ENCODE data around the gene CMIP.

Gene CMIP

DNA sequence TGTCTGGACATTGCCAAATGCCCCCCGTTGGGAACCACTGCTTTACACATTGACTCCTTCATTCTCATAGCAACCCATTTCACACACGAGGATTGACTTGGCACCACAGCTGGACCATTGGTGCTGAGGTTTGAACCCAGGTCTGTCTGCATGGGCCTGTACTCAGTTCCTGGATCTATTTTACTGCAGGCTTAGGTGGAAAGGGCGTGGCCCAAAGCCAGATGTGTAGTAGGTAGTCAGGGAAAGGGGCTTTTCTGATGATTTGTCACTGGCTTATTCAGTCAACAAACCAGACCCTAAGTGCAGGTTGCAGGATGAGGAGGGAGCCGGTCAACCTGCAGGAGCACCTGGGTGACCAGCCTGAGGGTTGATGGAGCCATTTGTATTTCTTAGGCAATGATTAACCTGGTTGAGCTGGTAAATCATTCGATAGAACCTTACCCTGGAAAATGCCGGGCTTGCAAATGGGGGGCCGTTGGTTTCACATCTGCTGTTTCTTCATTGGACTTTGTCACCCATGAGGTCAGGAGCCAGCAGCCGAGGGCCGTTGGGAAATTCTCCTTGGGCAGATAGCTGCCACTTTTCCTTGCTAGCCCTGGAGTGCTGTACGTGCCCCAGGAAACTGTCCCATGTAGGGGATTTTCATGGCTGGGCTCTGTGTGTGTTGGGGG lies 104.4 kb downstream of the CMIP start:
- no peak overlapping the region for H3K4me3 ChIP-seq (ENCODE audit: low read depth, low read length)
- no peaks in the 10 kb centered on the region for H3K27me3 ChIP-seq (ENCODE audit: insufficient read depth, low read length)
- peaks cover 3% of the 10 kb centered on the region for H3K79me2 ChIP-seq (ENCODE audit: control insufficient read depth, insufficient read depth, low read length, unreplicated experiment)
- H2AFZ ChIP-seq (ENCODE audit: low read length, unreplicated experiment): no peak overlapping the region
- H3K36me3 ChIP-seq (ENCODE audit: insufficient read depth, low read length): no peaks in the 10 kb centered on the region
- no peak overlapping the region for H3K27ac ChIP-seq (ENCODE audit: low read depth, low read length)
- peaks cover 5% of the 10 kb centered on the region for H3K4me1 ChIP-seq (ENCODE audit: control insufficient read depth, insufficient read depth, low read length, unreplicated experiment)

- Histone ChIP-seq H3K79me2 (ENCODE audit: control insufficient read depth, insufficient read depth, low read length, unreplicated experiment) (peaks cover 3% of the 10 kb centered on the region), H3K4me3 (ENCODE audit: low read depth, low read length) (no peak overlapping the region), H3K4me1 (ENCODE audit: control insufficient read depth, insufficient read depth, low read length, unreplicated experiment) (peaks cover 5% of the 10 kb centered on the region), H2AFZ (ENCODE audit: low read length, unreplicated experiment) (no peak overlapping the region), H3K27me3 (ENCODE audit: insufficient read depth, low read length) (no peaks in the 10 kb centered on the region), H3K27ac (ENCODE audit: low read depth, low read length) (no peak overlapping the region), H3K36me3 (ENCODE audit: insufficient read depth, low read length) (no peaks in the 10 kb centered on the region)
These were observed 105.2 kb downstream of the CMIP start for GRCh38 chr16:81549547-81550431.

- H3K36me3 ChIP-seq (ENCODE audit: insufficient read depth, low read length): no peaks in the 10 kb centered on the region
- H3K4me3 ChIP-seq (ENCODE audit: low read depth, low read length): no peak overlapping the region
- no peak overlapping the region for H3K27ac ChIP-seq (ENCODE audit: low read depth, low read length)
- H3K4me1 ChIP-seq (ENCODE audit: control insufficient read depth, insufficient read depth, low read length, unreplicated experiment): peaks cover 5% of the 10 kb centered on the region
- peaks cover 3% of the 10 kb centered on the region for H3K79me2 ChIP-seq (ENCODE audit: control insufficient read depth, insufficient read depth, low read length, unreplicated experiment)
- H3K27me3 ChIP-seq (ENCODE audit: insufficient read depth, low read length): no peaks in the 10 kb centered on the region
- H2AFZ ChIP-seq (ENCODE audit: low read length, unreplicated experiment): no peak overlapping the region
These were observed 105.8 kb downstream of the CMIP start for GRCh38 chr16:81550432-81550808.

GRCh38 chr16:81551151-81551808 lies 106.7 kb downstream of the CMIP start:
- H3K36me3 ChIP-seq (ENCODE audit: insufficient read depth, low read length): no peaks in the 10 kb centered on the region
- no peak overlapping the region for H2AFZ ChIP-seq (ENCODE audit: low read length, unreplicated experiment)
- H3K27me3 ChIP-seq (ENCODE audit: insufficient read depth, low read length): no peaks in the 10 kb centered on the region
- H3K4me1 ChIP-seq (ENCODE audit: control insufficient read depth, insufficient read depth, low read length, unreplicated experiment): peaks cover 5% of the 10 kb centered on the region
- no peak overlapping the region for H3K4me3 ChIP-seq (ENCODE audit: low read depth, low read length)
- H3K79me2 ChIP-seq (ENCODE audit: control insufficient read depth, insufficient read depth, low read length, unreplicated experiment): peaks cover 3% of the 10 kb centered on the region
- H3K27ac ChIP-seq (ENCODE audit: low read depth, low read length): no peak overlapping the region

DNA sequence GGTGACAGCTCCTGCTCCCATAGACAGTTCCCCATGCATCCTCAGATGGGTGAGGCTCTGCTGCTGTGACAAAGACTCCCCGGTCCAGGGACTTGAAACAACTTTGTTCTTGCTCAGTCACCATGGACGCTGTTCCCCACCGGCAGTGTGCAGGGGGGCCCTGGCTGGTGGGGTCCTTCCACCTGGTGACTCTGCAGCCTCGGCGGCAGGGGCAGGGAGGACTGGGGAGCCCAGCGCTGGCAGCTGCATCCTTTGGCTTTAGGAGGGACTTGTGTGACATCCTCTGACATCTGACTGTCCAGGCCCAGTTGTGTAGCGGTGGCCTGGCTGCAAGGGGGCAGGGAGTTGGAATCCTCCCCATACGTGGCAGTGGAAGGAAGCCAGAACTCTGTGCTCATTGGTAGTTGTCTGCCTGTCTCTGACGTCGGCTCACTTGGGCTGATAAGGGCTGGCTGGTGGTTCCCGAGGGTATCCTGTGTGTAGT lies 107.3 kb downstream of the CMIP start:
- Histone ChIP-seq H3K79me2 (ENCODE audit: control insufficient read depth, insufficient read depth, low read length, unreplicated experiment) (peaks cover 3% of the 10 kb centered on the region), H3K4me1 (ENCODE audit: control insufficient read depth, insufficient read depth, low read length, unreplicated experiment) (peaks cover 5% of the 10 kb centered on the region), H3K36me3 (ENCODE audit: insufficient read depth, low read length) (no peaks in the 10 kb centered on the region), H3K27me3 (ENCODE audit: insufficient read depth, low read length) (no peaks in the 10 kb centered on the region), H3K27ac (ENCODE audit: low read depth, low read length) (no peak overlapping the region), H2AFZ (ENCODE audit: low read length, unreplicated experiment) (no peak overlapping the region), H3K4me3 (ENCODE audit: low read depth, low read length) (no peak overlapping the region)

DNA sequence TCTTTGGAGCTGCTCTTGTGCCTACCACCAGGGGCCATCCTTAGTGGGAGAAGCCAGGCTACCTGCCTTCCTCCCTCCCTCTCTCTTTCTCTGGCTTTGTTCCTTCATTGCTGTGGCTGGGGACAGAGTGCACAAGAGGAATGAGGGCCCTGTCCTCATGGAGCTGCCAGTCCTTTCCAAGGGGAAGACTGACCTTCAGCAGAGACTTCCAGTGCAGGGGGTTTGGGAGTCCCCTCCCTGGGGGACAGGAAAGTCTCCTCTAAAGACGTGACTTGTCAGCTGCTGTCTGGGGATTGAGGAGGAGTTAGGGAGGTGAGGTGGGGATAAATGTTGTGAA lies 108.1 kb downstream of the CMIP start:
- no peak overlapping the region for H3K4me3 ChIP-seq (ENCODE audit: low read depth, low read length)
- no peak overlapping the region for H3K27ac ChIP-seq (ENCODE audit: low read depth, low read length)
- no peaks in the 10 kb centered on the region for H3K27me3 ChIP-seq (ENCODE audit: insufficient read depth, low read length)
- H3K36me3 ChIP-seq (ENCODE audit: insufficient read depth, low read length): no peaks in the 10 kb centered on the region
- peaks cover 5% of the 10 kb centered on the region for H3K4me1 ChIP-seq (ENCODE audit: control insufficient read depth, insufficient read depth, low read length, unreplicated experiment)
- peaks cover 3% of the 10 kb centered on the region for H3K79me2 ChIP-seq (ENCODE audit: control insufficient read depth, insufficient read depth, low read length, unreplicated experiment)
- no peak overlapping the region for H2AFZ ChIP-seq (ENCODE audit: low read length, unreplicated experiment)

GRCh38 chr16:81553080-81553813 lies 108.6 kb downstream of the CMIP start:
- Histone ChIP-seq H3K79me2 (ENCODE audit: control insufficient read depth, insufficient read depth, low read length, unreplicated experiment) (peaks cover 3% of the 10 kb centered on the region), H2AFZ (ENCODE audit: low read length, unreplicated experiment) (no peak overlapping the region), H3K4me1 (ENCODE audit: control insufficient read depth, insufficient read depth, low read length, unreplicated experiment) (peaks cover 5% of the 10 kb centered on the region), H3K27me3 (ENCODE audit: insufficient read depth, low read length) (no peaks in the 10 kb centered on the region), H3K4me3 (ENCODE audit: low read depth, low read length) (no peak overlapping the region), H3K27ac (ENCODE audit: low read depth, low read length) (no peak overlapping the region), H3K36me3 (ENCODE audit: insufficient read depth, low read length) (no peaks in the 10 kb centered on the region)

DNA sequence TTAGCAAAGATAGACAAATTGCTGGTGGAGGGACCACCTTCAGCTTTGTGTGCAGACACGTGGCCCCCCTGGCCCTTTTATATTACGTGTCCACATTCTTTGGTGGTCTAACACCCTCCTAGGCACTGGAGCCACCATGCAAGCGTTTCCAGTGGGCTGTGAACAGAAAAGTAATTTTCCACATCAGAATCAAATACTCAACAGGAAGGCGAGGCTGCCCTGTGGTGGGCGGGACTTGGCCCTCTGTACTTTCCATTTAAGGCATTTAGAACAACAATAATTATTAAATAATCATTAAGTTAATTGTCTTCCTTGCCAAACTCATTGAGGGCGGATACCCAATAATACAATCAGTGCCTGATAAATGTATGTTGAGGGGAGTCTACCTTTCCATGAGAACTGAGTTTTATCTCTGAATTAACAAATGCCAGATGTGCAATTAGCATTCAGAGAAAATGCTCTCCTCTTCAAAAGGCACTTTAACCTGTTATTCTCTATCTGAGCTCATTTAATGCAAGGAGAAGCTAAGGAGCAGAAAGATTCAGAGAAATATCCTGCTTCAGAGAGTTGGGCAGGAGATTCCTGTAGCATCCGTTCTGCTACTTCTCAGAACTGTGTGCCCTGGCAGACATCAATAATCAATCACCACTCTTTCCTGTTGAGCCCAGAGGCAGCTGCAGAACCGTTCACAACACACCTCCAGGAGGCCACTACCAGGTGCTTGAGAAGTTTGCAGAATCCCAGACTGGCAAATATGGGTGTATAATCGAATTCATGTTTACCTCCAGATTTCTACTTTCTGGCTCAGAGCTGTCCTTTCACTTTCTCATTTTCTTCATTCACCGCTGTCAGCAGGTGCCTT lies 109.4 kb downstream of the CMIP start:
- no peaks in the 10 kb centered on the region for H3K27me3 ChIP-seq (ENCODE audit: insufficient read depth, low read length)
- no peak overlapping the region for H2AFZ ChIP-seq (ENCODE audit: low read length, unreplicated experiment)
- H3K4me3 ChIP-seq (ENCODE audit: low read depth, low read length): no peak overlapping the region
- no peak overlapping the region for H3K27ac ChIP-seq (ENCODE audit: low read depth, low read length)
- H3K79me2 ChIP-seq (ENCODE audit: control insufficient read depth, insufficient read depth, low read length, unreplicated experiment): peaks cover 3% of the 10 kb centered on the region
- no peaks in the 10 kb centered on the region for H3K36me3 ChIP-seq (ENCODE audit: insufficient read depth, low read length)
- peaks cover 5% of the 10 kb centered on the region for H3K4me1 ChIP-seq (ENCODE audit: control insufficient read depth, insufficient read depth, low read length, unreplicated experiment)

- H2AFZ ChIP-seq (ENCODE audit: low read length, unreplicated experiment): no peak overlapping the region
- no peak overlapping the region for H3K27ac ChIP-seq (ENCODE audit: low read depth, low read length)
- H3K4me1 ChIP-seq (ENCODE audit: control insufficient read depth, insufficient read depth, low read length, unreplicated experiment): peaks cover 5% of the 10 kb centered on the region
- no peak overlapping the region for H3K4me3 ChIP-seq (ENCODE audit: low read depth, low read length)
- H3K36me3 ChIP-seq (ENCODE audit: insufficient read depth, low read length): no peaks in the 10 kb centered on the region
- peaks cover under 1% of the 10 kb centered on the region for H3K79me2 ChIP-seq (ENCODE audit: control insufficient read depth, insufficient read depth, low read length, unreplicated experiment)
- H3K27me3 ChIP-seq (ENCODE audit: insufficient read depth, low read length): no peaks in the 10 kb centered on the region
These were observed 110.4 kb downstream of the CMIP start for GRCh38 chr16:81554979-81555378.

Measured in ACC112 (cell line).